Measurements from ENCODE around the gene ZNF487. TPM values are rescaled to one million over a fixed set of nuclear protein-coding genes. Genes with fewer than 3 reads are reported as not detected.

Gene ZNF487
- total RNA-seq, 2 donors from 2014 or later: 2.8 to 4.5 TPM

DNA sequence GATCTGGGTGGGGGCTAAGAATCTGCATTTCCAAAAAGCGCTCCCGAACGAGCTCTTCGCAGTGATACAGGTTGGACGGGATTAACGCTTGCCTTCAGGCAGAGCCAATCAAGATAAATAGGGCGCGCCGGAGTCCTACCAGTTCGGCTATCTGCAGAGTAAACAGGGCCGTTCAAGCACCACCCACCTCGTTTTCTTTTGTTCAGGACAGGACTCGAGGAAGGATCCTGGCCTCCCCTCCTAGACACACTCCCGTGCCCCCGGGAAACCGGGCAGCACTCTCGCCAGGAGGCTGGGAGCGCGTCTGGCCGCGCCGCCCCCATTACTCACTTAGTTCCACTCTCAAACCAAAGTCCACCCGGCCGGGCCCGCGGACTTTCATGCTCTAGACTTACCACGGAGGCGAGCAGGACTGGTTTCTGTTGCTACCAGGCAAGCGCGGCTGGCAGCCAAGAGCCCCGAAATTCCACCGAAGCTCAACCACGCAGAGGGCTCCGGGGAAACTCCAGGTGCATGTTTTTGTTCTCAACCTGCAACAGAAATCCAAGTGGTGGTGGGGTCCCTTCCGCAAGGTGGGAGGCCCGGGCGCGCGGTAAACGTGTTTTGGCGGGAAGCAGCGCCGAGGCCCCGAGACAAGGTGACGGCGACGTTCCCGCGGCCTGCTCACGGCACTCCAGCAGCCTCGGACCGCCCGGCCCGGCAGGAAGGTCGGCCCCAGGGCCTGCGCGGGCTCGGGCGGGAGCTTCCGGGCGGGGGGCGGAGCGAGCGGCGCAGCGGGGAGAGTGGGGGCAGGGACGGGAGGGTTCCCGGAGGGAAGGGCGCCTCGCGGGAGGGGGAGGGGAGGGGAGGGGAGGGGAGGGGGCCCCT, 40.6 kb upstream of the ZNF487 start:
- peak; percentile 86 for DNase-seq
- Histone ChIP-seq H3K36me3 (peaks cover 24% of the 10 kb centered on the region), H3K9ac (ENCODE audit: low read depth in 2 of 2, low read length in 2 of 2) (peak overlapping the region; percentile 86 to 96), H3K9me3 (no peaks in the 10 kb centered on the region), H3K4me1 (peaks cover 17% of the 10 kb centered on the region), H3K27ac (peak overlapping the region; percentile 95), H3K27me3 (no peaks in the 10 kb centered on the region), H3K4me3 (peak overlapping the region; percentile 58)
- intact Hi-C loops (cut with DNase I): no loop called here
- TF ChIP-seq, protein P1, sequence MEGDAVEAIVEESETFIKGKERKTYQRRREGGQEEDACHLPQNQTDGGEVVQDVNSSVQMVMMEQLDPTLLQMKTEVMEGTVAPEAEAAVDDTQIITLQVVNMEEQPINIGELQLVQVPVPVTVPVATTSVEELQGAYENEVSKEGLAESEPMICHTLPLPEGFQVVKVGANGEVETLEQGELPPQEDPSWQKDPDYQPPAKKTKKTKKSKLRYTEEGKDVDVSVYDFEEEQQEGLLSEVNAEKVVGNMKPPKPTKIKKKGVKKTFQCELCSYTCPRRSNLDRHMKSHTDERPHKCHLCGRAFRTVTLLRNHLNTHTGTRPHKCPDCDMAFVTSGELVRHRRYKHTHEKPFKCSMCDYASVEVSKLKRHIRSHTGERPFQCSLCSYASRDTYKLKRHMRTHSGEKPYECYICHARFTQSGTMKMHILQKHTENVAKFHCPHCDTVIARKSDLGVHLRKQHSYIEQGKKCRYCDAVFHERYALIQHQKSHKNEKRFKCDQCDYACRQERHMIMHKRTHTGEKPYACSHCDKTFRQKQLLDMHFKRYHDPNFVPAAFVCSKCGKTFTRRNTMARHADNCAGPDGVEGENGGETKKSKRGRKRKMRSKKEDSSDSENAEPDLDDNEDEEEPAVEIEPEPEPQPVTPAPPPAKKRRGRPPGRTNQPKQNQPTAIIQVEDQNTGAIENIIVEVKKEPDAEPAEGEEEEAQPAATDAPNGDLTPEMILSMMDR (IDR thresholded peaks at IDR 0.05): no peak

DNA sequence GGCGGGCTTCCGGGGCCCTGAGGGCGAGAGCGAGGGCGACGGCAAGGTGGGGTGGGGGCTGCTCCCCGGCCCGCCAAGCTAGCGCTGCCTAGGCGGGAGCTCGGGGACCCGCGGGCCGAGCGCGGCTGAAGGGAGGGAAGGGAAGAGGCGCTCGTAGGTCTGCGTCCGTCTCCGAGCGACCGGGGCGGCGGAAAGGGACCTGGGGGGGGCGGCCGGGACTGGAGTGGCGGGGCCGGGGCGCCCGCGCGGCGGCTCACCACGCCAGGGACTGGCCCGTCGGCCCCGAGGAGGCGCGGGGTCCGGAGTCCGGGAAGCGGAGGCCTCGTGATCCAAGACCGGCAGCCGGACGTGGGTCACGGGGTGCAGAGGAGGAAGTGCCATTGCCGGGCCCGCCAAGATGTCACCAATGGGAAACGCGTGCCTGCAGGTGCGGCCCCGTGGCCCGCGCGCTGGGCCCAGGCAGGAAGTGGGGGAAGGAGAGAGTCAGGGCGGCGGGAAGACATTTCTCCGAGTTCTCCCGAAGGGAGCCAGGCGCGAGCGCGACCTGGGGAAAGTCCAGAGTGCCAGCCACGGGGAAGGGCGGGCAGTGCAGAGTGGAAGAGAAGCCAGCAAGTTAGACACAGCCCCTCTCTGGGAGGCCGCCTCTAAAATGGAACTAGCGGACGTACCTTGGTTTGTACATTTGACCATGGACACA, 39.8 kb upstream of the ZNF487 start:
- H3K4me1 ChIP-seq: peaks cover 17% of the 10 kb centered on the region
- TF ChIP-seq, protein P1 (IDR thresholded peaks at IDR 0.05): no peak
- peak overlapping the region; percentile 95 for H3K27ac ChIP-seq
- H3K36me3 ChIP-seq: peaks cover 16% of the 10 kb centered on the region
- peak overlapping the region; percentile 55 to 86 for H3K9ac ChIP-seq (ENCODE audit: low read depth in 2 of 2, low read length in 2 of 2)
- H3K27me3 ChIP-seq: no peaks in the 10 kb centered on the region
- intact Hi-C loops (cut with DNase I): no loop called here
- no peaks in the 10 kb centered on the region for H3K9me3 ChIP-seq
- H3K4me3 ChIP-seq: peak overlapping the region; percentile 58
- peak; percentile 93 for DNase-seq

DNA sequence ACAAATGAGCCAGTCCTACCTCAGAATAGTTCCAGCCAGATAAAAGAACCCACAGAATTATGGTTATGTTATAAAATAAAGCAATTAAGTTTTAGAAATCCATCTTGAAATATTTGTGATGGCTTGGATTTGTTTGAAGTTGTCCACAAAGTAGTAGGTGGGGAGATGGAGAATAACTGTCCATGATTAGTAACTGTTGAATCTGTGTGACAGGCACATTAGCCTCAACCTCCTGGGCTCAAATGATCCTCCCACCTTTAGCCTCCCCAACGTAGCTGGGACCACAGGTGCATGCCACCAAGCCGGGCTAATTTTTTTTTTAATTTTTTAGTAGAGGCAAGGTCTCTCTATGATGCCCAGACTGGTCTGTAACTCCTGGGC, 38.0 kb upstream of the ZNF487 start:
- peak overlapping the region in 1 of 2 donors; percentile 43 for H3K9ac ChIP-seq (ENCODE audit: low read depth in 2 of 2, low read length in 2 of 2)
- peaks cover 21% of the 10 kb centered on the region for H3K4me1 ChIP-seq
- H3K27ac ChIP-seq: peak overlapping the region; percentile 95
- DNase-seq: no peak
- H3K4me3 ChIP-seq: no peak overlapping the region
- peaks cover under 1% of the 10 kb centered on the region for H3K36me3 ChIP-seq
- intact Hi-C loops (cut with DNase I): no loop called here
- H3K27me3 ChIP-seq: no peaks in the 10 kb centered on the region
- TF ChIP-seq, protein P1 (IDR thresholded peaks at IDR 0.05): no peak
- no peaks in the 10 kb centered on the region for H3K9me3 ChIP-seq

DNA sequence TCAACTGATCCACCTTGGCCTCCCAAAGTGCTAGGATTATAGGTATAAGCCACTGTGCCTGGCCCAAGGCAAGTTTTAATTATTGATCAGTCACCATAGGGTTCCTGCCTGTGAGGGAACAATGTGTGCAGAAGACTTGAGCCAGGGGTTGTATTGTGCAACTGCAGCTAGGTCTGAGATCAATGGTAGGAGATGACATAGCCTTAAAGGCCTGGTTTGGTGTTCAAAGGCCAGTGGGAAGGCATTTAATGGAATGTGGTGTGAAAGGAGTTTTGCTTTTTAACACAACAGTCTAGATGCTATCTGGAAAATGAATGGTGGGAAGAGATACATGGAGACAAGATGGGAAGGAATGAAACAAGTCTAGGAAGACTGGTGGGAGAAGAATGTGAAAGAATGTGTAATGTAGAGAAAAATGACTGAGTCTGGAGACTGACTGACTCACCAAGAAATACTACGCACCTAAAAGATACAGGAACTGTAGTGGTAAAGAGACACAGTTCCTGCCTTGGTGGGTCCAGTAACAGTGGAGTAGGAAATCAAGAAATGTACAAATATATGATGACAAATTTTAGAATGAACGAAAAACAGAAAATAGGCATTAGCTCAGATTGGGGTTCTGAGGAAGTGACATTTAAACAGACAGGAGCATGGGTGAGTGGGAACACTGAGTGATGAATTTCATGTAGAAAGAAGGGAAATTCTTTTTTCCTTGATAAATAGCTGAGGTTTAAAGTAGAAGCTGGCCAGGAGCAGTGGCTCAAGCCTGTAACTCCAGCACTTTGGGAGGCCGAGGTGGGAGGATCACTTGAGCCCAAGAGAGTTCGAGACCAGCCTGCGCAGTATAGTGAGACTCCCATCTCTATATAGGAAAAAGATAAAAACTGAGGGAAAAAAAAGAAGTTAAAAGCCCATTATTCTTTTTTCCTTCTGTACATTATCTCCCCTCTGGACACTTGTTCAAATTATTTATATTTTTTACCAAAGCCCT, 37.3 kb upstream of the ZNF487 start:
- H3K9me3 ChIP-seq: no peaks in the 10 kb centered on the region
- intact Hi-C loops (cut with DNase I): no loop called here
- peak overlapping the region in 1 of 2 donors; percentile 43 for H3K9ac ChIP-seq (ENCODE audit: low read depth in 2 of 2, low read length in 2 of 2)
- peak overlapping the region; percentile 8 for H3K27ac ChIP-seq
- DNase-seq: no peak
- H3K4me1 ChIP-seq: peaks cover 25% of the 10 kb centered on the region
- no peaks in the 10 kb centered on the region for H3K36me3 ChIP-seq
- H3K4me3 ChIP-seq: no peak overlapping the region
- TF ChIP-seq, protein P1 (IDR thresholded peaks at IDR 0.05): no peak
- H3K27me3 ChIP-seq: no peaks in the 10 kb centered on the region

DNA sequence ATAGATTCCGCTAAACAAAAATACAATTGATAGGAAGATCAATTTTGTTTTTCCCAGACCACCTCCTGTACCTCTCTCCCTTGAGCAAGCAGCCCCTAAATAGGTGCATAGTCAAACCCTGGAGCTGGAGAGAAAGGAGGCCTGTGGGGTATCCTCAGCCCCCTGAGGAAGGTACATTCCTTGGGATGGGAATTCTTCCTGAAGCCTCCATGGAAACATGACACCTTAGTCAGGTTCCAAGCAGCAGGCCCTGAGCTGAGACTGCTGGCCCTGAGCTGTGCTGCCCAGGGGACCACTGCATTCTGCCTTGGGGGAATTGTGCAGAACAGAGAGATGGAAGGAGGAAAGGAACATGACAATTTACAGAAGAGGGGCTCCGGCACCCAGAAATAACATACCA, 35.3 kb upstream of the ZNF487 start:
- Histone ChIP-seq H3K27ac (no peak overlapping the region), H3K9ac (ENCODE audit: low read depth in 2 of 2, low read length in 2 of 2) (no peak overlapping the region), H3K36me3 (no peaks in the 10 kb centered on the region), H3K4me3 (no peak overlapping the region), H3K9me3 (no peaks in the 10 kb centered on the region), H3K4me1 (peaks cover 35% of the 10 kb centered on the region), H3K27me3 (no peaks in the 10 kb centered on the region)
- no peak for DNase-seq
- intact Hi-C loops (cut with DNase I): no loop called here
- TF ChIP-seq, protein P1 (IDR thresholded peaks at IDR 0.05): no peak

All from colonic mucosa (tissue), 4 donors.